PC-3 (cell line): Measurements from ENCODE around the gene KAT7. TPM values are rescaled to one million over a fixed set of nuclear protein-coding genes. Genes with fewer than 3 reads are reported as not detected.

ENCODE experiments used
- ATAC-seq: fragments of 200-7000 bp; cut with Tn5 transposase; 2 replicates; pipeline ENCODE4 v1.9.1; 2020; ENCODE audit warnings: mild to moderate bottlenecking, moderate library complexity
- BruUV-seq: library from RNA; stranded (reverse); fragments of 400-500 nt; replicated peaks from 2 replicates; lab custom pipeline; 2021; lab: Mats Ljungman, UMichigan
- CTCF ChIA-PET: fragments of 300-600 bp; sonication (Branson Sonifier 250); formaldehyde crosslinking; loops from one replicate; lab custom pipeline; 2022; ENCODE audit warnings: antibody characterized with exemption; lab: Charles Lee
- POLR2A ChIA-PET: fragments of 300-600 bp; sonication (Branson Sonifier 250); formaldehyde crosslinking; loops from one replicate; lab custom pipeline; 2022; ENCODE audit warnings: antibody characterized with exemption; ENCODE audit not compliant: unreplicated experiment; lab: Charles Lee
- DNase-seq: peaks from one replicate; pipeline ENCODE4 v3.0.0-alpha.2; 2015
- H2AFZ ChIP-seq: fragments of 300-600 bp; sonication (generic); 2 replicates; pipeline ENCODE4 v1.6.0; 2016; ENCODE audit warnings: antibody characterized with exemption, low read length
- H3F3A ChIP-seq: fragments of 300-600 bp; sonication (generic); one replicate; pipeline ENCODE4 v1.6.0; 2017; ENCODE audit warnings: antibody characterized with exemption, low read length, control low read depth, mild to moderate bottlenecking; ENCODE audit not compliant: unreplicated experiment
- H3K27ac ChIP-seq: fragments of 300-600 bp; sonication (generic); 2 replicates; pipeline ENCODE4 v1.5.1; 2016; ENCODE audit warnings: mild to moderate bottlenecking, low read length
- H3K27me3 ChIP-seq: fragments of 300-600 bp; sonication (generic); 2 replicates; pipeline ENCODE4 v1.6.1; 2016; ENCODE audit warnings: low read length, mixed read lengths
- H3K36me3 ChIP-seq: fragments of 300-600 bp; sonication (generic); 2 replicates; pipeline ENCODE4 v1.6.1; 2016; ENCODE audit warnings: low read depth, mixed run types, low read length, mixed read lengths
- H3K4me1 ChIP-seq: fragments of 300-600 bp; sonication (generic); 2 replicates; pipeline ENCODE4 v1.5.1; 2016; ENCODE audit warnings: low read length; ENCODE audit not compliant: insufficient read depth
- H3K4me2 ChIP-seq: fragments of 300-600 bp; sonication (generic); 2 replicates; pipeline ENCODE4 v1.6.0; 2016; ENCODE audit warnings: low read length
- H3K4me3 ChIP-seq: fragments of 300-600 bp; sonication (generic); 2 replicates; pipeline ENCODE4 v1.5.1; 2016; ENCODE audit warnings: mild to moderate bottlenecking, low read length, mixed read lengths
- H3K79me2 ChIP-seq: fragments of 300-600 bp; sonication (generic); 2 replicates; pipeline ENCODE4 v1.6.1; 2017; ENCODE audit warnings: low read length, mixed read lengths
- H3K9ac ChIP-seq: fragments of 300-600 bp; sonication (generic); 2 replicates; pipeline ENCODE4 v1.6.0; 2016; ENCODE audit warnings: mild to moderate bottlenecking, low read length
- H3K9me2 ChIP-seq: fragments of 300-600 bp; sonication (generic); replicated peaks from 2 replicates; pipeline ENCODE4 v1.6.1; 2016; ENCODE audit warnings: mixed run types, low read length, mixed read lengths
- H3K9me3 ChIP-seq: fragments of 300-600 bp; sonication (generic); 2 replicates; pipeline ENCODE4 v1.6.1; 2016; ENCODE audit warnings: low read length, mixed read lengths
- H4K20me1 ChIP-seq: fragments of 300-600 bp; sonication (generic); 2 replicates; pipeline ENCODE4 v1.6.1; 2016; ENCODE audit warnings: low read length, mixed read lengths
- EZH2 ChIP-seq: fragments of 300-600 bp; sonication (generic); IDR thresholded peaks from one replicate; pipeline ENCODE4 v1.6.1; 2017; ENCODE audit warnings: antibody characterized with exemption, mild to moderate bottlenecking, low read length; ENCODE audit not compliant: unreplicated experiment
- EZH2phosphoT487 ChIP-seq: fragments of 300-600 bp; sonication (generic); IDR thresholded peaks from 2 replicates; pipeline ENCODE4 v1.6.1; 2018; ENCODE audit warnings: mild to moderate bottlenecking, antibody characterized with exemption, low read length, borderline replicate concordance
- intact Hi-C: fragments of 100-400 bp; cut with micrococcal nuclease; formaldehyde crosslinking; loops from 2 replicates; pipeline ENCODE4 v1.9.0; 2023
- total RNA-seq: library from RNA; depleted of rRNA; stranded (reverse); fragments of >200 nt; gene quantifications from 2 replicates; pipeline ENCODE4 v1.2.3, GENCODE V29; 2014
- TF ChIP-seq, protein P1 (sequence below): fragments of 300-600 bp; sonication (generic); conservative IDR thresholded peaks from 2 replicates; pipeline ENCODE4 v1.5.1; 2017; ENCODE audit warnings: antibody characterized with exemption, low read depth, mild to moderate bottlenecking, low read length

The KAT7 gene
- total RNA-seq, 1 experiment from 2014 or later: 39.1 TPM

DNA sequence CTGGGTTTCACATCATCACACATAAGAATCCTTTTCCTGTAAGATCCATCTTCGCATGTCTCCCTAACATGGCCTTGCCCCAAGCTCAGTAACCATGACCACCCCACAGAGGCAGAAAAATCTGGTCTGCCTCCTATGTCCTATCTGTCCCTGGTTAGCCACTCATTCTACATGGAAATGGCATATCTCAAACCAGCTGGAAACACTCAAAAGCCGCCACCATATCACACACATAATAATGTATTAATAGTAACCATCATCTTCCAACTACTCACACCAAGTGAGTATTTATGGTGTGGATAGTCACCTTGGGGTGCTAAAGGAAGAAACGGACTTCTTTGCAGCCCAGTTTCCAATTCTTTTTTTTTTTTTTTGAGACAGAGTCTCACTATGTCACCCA, 36.0 kb upstream of the KAT7 start:
- Histone ChIP-seq H3K9me3 (no peaks in the 10 kb centered on the region), H3K4me3 (no peak overlapping the region), H3K4me2 (no peak overlapping the region), H3K9ac (no peak overlapping the region), H4K20me1 (no peaks in the 10 kb centered on the region), H3K4me1 (no peaks in the 10 kb centered on the region), H2AFZ (no peak overlapping the region), H3K79me2 (no peaks in the 10 kb centered on the region), H3K27ac (no peak overlapping the region), H3K27me3 (no peaks in the 10 kb centered on the region), H3K9me2 (no peaks in the 10 kb centered on the region), H3F3A (no peaks in the 10 kb centered on the region), H3K36me3 (no peaks in the 10 kb centered on the region)
- ATAC-seq (no peak), DNase-seq (no peak)
- no TSS peak for BruUV-seq
- CTCF ChIA-PET: no interaction called here
- no peak for TF ChIP-seq EZH2phosphoT487
- TF ChIP-seq, protein P1, sequence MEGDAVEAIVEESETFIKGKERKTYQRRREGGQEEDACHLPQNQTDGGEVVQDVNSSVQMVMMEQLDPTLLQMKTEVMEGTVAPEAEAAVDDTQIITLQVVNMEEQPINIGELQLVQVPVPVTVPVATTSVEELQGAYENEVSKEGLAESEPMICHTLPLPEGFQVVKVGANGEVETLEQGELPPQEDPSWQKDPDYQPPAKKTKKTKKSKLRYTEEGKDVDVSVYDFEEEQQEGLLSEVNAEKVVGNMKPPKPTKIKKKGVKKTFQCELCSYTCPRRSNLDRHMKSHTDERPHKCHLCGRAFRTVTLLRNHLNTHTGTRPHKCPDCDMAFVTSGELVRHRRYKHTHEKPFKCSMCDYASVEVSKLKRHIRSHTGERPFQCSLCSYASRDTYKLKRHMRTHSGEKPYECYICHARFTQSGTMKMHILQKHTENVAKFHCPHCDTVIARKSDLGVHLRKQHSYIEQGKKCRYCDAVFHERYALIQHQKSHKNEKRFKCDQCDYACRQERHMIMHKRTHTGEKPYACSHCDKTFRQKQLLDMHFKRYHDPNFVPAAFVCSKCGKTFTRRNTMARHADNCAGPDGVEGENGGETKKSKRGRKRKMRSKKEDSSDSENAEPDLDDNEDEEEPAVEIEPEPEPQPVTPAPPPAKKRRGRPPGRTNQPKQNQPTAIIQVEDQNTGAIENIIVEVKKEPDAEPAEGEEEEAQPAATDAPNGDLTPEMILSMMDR: no peak
- TF ChIP-seq EZH2: no peak
- intact Hi-C loops: no loop called here
- POLR2A ChIA-PET: interaction anchor here (0.7 kb wide), 1 partner anchor 12 kb away, joined by 3 read pairs; the partner anchor contains the start of gene FAM117A

DNA sequence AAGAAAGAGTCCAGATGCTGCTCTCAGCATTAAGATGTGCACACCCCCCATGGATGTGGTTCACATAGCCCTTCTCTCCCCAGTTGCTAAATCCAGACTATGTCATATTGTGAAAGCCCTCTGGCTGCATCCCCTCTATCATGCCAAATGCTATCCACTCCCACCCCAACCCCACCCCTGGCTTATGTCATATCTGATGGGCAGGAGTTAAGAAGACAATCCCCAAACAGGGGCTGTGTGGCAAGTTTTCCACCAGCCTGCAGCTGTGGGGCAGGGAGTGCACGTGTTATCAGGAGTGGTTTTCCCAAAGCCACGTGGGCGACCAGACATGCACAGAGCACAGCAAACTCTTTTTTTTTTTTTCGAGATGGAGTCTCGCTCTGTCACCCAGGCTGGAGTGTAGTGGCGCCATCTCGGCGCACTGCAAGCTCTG, 34.5 kb upstream of the KAT7 start:
- Histone ChIP-seq H3K9me2 (no peaks in the 10 kb centered on the region), H3K9me3 (no peaks in the 10 kb centered on the region), H3K36me3 (no peaks in the 10 kb centered on the region), H3K4me3 (no peak overlapping the region), H3K9ac (no peak overlapping the region), H3K27ac (no peak overlapping the region), H2AFZ (no peak overlapping the region), H4K20me1 (no peaks in the 10 kb centered on the region), H3F3A (no peaks in the 10 kb centered on the region), H3K4me1 (no peaks in the 10 kb centered on the region), H3K79me2 (no peaks in the 10 kb centered on the region), H3K27me3 (no peaks in the 10 kb centered on the region), H3K4me2 (no peak overlapping the region)
- TF ChIP-seq EZH2phosphoT487 (no peak), EZH2 (no peak)
- TF ChIP-seq, protein P1: no peak
- DNase-seq (no peak), ATAC-seq (no peak)
- ChIA-PET CTCF (no interaction called here), POLR2A (no interaction called here)
- intact Hi-C loops: no loop called here
- BruUV-seq: no TSS peak

DNA sequence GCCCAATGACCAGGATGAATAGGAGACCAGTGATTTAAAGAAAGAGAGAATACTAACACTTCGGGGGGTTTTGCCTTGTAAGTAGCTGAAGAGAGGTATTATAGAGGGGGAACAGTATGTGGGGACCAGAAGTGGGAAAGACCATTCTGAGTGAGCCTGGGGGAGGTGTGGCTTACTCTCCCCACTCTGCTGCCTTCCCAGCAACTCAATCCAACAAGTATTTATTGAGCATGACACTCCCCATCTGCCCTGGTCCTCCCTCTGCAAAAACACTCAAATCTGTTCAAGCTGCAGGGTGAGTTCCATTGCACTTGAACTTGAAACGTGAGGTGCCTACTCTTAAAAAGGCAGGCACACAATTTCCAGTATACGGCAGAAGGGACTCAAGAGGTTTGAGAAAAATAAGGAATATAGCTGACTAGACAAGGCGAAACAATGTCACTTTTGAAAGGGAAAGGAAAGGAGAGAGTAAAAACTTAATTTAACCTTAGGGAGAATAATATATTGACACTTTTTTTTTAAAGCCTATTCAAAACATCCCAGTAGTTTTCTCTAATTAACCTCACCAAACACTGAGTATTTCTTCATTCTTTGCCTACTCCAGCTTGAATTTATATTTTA, 32.7 kb upstream of the KAT7 start:
- Histone ChIP-seq H2AFZ (no peak overlapping the region), H3K4me3 (no peak overlapping the region), H3K36me3 (no peaks in the 10 kb centered on the region), H3K4me1 (no peaks in the 10 kb centered on the region), H3F3A (no peaks in the 10 kb centered on the region), H3K27me3 (no peaks in the 10 kb centered on the region), H3K9me2 (no peaks in the 10 kb centered on the region), H4K20me1 (no peaks in the 10 kb centered on the region), H3K27ac (no peak overlapping the region), H3K79me2 (no peaks in the 10 kb centered on the region), H3K9me3 (no peaks in the 10 kb centered on the region), H3K4me2 (no peak overlapping the region), H3K9ac (no peak overlapping the region)
- no TSS peak for BruUV-seq
- ATAC-seq: no peak
- TF ChIP-seq, protein P1: no peak
- TF ChIP-seq EZH2: no peak
- no peak for TF ChIP-seq EZH2phosphoT487
- POLR2A ChIA-PET: no interaction called here
- intact Hi-C loops: no loop called here
- no peak for DNase-seq
- CTCF ChIA-PET: interaction anchor here (1.0 kb wide), 1 partner anchor 47 kb away, joined by 4 read pairs; no protein-coding TSS in a partner anchor
